HG02759 (cell line): Measurements from ENCODE around the gene SLC52A1.

Experiments used
- ATAC-seq: cut with Tn5 transposase; IDR thresholded peaks from one replicate; pipeline ENCODE4 v1.9.1; 2021; ENCODE audit warnings: mild to moderate bottlenecking, moderate library complexity; ENCODE audit not compliant: unreplicated experiment

Gene SLC52A1

GRCh38 chr17:4994081-4994595 lies 41.1 kb downstream of the SLC52A1 start:
- ATAC-seq: no peak

DNA sequence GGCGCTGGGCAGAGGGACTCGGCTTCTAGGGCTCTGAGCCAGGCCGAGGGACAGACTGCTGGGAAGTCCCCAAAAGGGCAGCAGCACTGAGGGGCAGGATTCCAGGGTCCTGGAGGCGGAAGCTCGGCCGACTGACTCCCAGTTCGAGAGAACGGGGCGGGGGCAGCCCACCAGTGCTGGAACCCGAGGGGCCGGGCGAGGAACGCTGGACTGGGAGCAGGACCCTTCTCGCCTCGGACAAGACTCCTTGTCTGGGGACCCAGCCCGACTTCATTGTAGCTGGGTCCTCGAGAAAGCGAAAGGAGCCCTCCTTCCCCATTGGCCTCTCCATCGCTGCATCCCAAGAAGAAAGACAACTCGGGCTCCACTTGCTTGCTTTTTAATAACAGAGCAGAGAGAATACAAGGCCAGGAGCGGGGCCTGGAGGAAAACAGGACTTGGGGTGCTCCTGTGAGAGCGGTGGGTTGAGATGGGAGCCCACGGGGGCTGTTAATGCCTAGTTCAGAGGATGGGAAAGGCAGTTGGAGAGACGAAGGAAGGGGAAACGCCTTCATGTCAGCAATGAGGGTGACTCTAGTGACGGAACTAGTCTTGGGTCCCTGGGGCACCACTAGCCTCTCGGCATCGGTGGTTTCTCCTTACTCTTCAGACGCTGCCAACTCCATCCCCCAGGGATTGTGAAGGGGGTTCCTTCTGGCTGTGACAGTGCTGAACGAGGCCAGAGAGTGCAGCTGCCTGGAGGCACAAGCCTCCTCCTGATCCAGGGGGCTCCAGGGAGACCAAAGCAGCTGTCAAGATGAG lies 47.3 kb downstream of the SLC52A1 start:
- peak; percentile 9 for ATAC-seq

- ATAC-seq: peak; percentile 70
Observed at GRCh38 chr17:4986951-4987766, 48.1 kb downstream of the SLC52A1 start, which contains the start of gene CAMTA2. TSS of gene CAMTA2 (minus strand) at chr17:4987675. CDS start at chr17:4986222, 1,453 bp downstream.

DNA sequence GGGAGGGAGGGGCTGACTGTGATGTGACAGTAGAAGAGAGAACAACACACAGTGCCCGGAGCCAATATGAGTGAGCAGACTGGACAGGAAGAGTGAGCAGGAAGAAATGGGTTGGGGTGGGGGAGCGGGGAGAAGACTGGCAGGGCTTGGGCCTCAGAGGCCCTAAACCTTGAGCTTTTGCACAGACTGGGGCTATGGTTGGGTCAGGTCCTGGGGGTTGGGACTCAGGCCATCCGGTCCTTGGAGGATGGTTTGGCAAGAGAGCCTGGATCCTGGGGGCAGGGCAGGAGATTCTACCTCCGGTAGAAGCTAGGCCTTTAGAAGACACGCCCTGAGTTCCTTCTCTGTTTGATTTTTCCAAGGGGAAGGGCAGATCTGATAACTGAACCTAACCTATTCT lies 48.8 kb downstream of the SLC52A1 start:
- no peak for ATAC-seq
